NCI-H69 (cell line): ENCODE results near the gene NSUN4.
A peak's percentile ranks its signal among the peaks of the same experiment; 100 is the strongest.
"Not testable (repeated sequence)": the region's sequence is repeated elsewhere in the genome, so short reads cannot be mapped to it uniquely, and the experiment has no call there.

Source experiments
- DNase-seq: peaks from one replicate; lab custom pipeline; 2025; lab: John Stamatoyannopoulos, UW

NSUN4 gene

DNA sequence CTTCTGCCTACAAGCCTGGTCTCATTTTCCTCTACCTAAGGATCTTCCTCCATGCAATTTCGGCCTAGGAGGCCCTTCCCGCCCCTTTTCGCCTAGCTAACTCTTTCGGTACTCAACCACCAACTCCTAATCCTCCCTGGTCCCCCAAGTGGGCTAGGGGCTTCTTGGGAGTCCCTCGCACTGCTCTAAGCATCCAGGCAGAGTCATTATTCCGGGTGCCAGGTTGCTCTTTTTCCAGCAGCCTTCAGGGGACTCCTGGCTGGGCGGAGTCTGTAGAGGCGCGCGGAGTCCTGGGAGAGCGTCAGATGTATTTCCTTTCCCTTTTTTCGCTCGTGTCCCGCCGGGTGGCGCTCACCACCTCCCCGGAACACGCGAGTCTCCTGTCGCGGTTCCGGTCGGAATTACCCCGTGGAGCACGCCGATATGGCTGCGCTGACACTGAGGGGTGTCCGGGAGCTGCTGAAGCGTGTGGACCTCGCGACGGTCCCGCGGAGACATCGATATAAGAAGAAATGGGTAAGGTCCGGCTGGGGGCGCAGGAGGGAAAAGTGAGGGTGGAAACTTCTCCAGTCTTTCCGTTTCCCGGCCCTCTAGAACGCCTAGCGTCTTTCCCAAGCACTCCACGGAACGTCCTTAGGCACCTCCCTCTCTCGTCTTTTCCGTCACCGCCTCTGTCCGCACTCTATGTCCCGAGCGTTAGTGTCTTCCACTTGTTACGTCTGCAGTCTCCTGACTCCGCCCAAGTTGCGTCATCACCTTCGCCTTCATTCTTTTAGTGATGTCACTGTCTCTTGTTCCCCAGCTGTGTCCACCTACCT, at the start of gene NSUN4:
Gene NSUN4, plus strand, starts transcription at position 404 of the 818 bp plus-strand sequence. Its CDS starts 20 bp downstream, at position 424.
- DNase-seq: peak; percentile 92

GRCh38 chr1:46295306-46295705, 45.3 kb upstream of the NSUN4 start:
- DNase-seq: no peak

DNA sequence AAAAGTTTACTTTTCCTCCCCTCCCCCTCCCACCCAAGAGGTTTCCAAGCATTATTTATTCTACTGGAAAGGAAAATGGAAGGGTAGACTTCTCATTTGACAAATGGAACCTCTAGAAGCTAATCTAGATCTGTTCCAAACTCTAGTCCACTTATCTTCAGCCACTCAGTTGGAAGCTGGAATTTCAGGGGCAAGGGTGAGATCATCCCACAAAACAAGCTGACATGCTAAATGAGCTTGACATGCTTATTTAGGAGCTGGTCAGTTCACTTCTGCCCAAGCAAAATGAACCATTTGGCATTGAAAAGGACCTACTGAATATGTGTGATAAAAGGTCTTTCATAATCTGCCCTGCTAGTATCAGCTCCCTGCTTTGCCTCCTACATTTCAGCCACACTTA, 42.2 kb upstream of the NSUN4 start:
- no peak for DNase-seq

- DNase-seq: no peak
Measured at GRCh38 chr1:46300673-46301405, 39.8 kb upstream of the NSUN4 start.

GRCh38 chr1:46301406-46301807, 39.2 kb upstream of the NSUN4 start:
- DNase-seq: no peak

- DNase-seq: peak; percentile 55
Measured at GRCh38 chr1:46301808-46302640, 38.6 kb upstream of the NSUN4 start.

GRCh38 chr1:46302641-46303037, 38.0 kb upstream of the NSUN4 start:
- DNase-seq: peak; percentile 47

DNA sequence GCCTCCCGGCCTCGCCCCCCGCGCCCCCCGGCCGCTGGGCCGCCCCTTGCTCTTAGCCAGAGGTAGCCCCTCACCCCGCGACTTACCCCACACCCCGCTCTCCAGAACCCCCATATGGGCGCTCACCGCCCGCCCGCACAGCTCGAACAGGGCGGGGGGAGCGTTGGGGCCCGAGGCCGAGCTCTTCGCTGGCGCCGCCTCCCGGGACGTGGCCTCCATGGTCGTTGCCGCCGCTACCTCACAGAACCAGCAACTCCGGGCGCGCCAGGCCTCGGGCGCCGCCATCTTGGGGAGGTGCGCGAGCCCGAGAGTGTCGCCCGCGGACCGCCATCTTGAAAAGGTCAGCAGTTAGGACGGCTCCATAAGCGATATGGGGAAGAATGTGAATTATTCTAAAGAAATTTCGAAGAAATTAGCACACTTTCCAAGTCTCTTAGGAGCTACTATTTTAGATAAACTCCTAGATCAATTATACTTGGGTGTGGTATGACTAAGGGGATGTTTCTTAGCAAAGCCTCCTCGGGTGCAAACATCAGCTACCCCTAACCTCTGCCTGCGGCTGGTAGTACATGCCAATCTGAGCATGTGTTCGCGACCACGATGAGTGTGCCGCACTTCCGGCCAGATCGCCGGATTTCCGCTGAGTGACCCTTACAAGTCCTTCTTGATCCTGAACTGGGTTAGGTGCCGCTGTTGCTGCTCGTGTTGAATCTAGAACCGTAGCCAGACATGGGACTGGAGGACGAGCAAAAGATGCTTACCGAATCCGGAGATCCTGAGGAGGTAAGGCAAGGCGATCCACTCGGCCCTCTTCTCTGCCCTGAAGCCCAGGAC, 37.4 kb upstream of the NSUN4 start, which contains the start of the genes LRRC41 and UQCRH:
Gene LRRC41, minus strand, starts transcription at position 579 of the 834 bp plus-strand sequence. Its CDS starts 294 bp downstream, at position 285.
Gene UQCRH, plus strand, starts transcription at position 661 of the 834 bp plus-strand sequence. Its CDS starts 69 bp downstream, at position 730.
- DNase-seq: peak; percentile 91

DNA sequence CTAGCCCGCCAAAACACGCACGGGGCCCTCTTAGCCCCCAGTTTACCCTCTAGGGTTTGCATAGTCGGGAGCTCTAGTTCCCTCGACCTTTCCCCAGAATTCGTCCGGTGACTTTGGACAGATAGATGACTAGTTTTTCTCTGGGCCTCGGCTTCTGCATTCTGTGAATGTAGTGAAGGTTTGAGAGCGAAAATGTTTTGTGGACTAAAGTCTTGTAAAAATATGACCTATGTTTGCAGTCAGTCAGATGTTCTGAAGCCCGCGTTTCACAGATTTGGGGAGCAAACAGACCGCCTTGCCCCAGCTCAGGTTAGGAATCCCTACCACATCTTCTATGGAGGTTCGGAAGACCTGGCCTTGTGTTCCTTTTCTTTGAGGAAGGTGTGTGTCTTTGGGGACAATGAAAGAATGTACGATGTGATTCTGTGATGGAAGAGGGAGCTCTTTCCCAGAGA, 36.7 kb upstream of the NSUN4 start:
- peak; percentile 16 for DNase-seq

GRCh38 chr1:46306159-46306530, 34.5 kb upstream of the NSUN4 start:
- no peak for DNase-seq

DNA sequence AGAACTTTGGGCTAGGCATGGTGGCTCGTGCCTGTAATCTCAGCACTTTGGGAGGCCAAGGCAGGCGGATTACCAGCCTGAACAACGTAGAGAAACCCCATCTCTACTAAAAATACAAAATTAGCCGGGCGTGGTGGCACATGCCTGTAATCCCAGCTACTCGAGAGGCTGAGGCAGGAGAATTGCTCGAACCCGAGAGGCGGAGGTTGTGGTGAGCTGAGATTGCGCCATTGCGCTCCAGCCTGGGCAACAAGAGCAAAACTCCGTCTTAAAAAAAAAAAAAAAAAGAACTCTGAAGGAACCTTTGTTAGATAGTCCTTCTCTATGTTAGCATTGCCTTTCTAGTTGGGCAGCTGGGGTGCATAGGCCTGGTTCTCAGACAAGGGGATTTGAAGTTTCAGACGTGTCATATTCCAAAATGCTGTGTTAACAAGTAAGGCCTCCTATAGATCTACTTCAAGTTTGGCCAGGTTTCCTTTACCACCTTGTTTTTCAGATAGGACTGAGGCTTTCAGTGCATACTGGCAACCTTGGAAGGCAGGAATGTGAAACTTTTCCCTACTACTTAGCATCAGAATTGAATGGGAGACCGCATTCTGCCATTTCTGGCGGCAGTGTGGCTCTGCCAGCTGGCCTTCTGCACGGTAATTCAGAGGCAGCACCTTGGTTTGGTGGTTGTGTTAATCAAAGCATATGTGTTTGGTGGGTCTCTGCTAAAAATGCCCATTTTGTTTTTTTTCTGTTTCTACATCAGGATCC, 31.0 kb upstream of the NSUN4 start:
- DNase-seq: no peak

GRCh38 chr1:46310321-46310720, 30.3 kb upstream of the NSUN4 start:
- no peak for DNase-seq

- DNase-seq: no peak
Measured at GRCh38 chr1:46315669-46316403, 24.8 kb upstream of the NSUN4 start.

DNA sequence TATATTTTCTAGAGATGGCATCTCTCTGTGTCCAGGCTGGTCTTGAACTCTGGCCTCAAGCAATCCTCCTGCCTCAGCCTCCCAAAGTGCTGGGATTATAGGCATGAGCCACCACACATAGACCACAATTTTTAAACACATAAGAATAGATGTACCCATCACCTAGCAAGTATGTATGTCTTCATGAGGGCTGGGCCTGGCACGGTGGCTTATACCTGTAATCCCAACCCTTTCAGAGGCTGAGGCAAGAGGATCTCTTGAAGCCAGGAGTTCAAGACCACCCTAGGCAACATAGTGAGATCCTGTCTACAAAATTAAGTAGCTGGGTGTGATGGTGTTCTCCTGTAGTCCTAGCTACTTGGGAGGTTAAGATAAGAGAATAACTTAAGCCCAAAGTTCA, 23.3 kb upstream of the NSUN4 start:
- DNase-seq: no peak

DNA sequence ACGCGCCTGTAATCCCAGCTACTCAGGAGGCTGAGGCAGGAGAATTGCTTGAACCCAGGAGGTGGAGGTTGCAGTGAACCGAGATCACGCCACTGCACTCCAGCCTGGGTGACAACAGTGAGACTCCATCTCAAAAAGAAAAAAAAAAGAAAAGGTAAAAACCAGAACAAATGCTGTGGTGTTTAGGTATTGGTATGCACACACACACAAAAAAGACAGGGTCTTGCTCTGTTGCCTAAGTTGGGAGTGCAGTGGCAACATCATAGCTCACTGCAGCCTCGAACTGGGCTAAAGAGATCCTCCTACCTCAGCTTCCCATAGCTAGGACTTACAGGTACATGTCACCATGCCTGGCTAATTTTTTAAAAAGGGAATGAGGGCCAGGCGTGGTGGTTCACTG, 21.3 kb upstream of the NSUN4 start:
- DNase-seq: not testable (repeated sequence)

- not testable (repeated sequence) for DNase-seq
Measured at GRCh38 chr1:46319960-46320914, 20.4 kb upstream of the NSUN4 start.

GRCh38 chr1:46322191-46322590, 18.4 kb upstream of the NSUN4 start:
- not testable (repeated sequence) for DNase-seq

- DNase-seq: not testable (repeated sequence)
Measured at GRCh38 chr1:46325285-46326076, 15.1 kb upstream of the NSUN4 start.
